ENCODE measurements around the gene FLYWCH1. TPM values are rescaled to one million over a fixed set of nuclear protein-coding genes. Genes with fewer than 3 reads are reported as not detected.

FLYWCH1 gene
- total and polyA plus RNA-seq, 9 of the 15 experiments (the other 6 are each of a cell fraction or from before 2014, with no cell fraction given), result 0.18 to 33.6 (median 11.3) TPM

GRCh38 chr16:2867987-2868789 is 43.5 kb upstream of the FLYWCH1 start (continued):
- TF ChIP-seq OTX1 (CRISPR knock-in tag; IDR thresholded peaks at IDR 0.05) (no peak), ARID4B (CRISPR knock-in tag; IDR thresholded peaks at IDR 0.05) (peak; percentile 86), ETV6 (IDR thresholded peaks at IDR 0.05; ENCODE audit: borderline replicate concordance in 1 of 2, low read depth in 2 of 2, low read length in 1 of 2) (peak; percentile 77 to 89; a peak in 3 of 4 replicates), ETV6 (CRISPR knock-in tag; IDR thresholded peaks at IDR 0.05; ENCODE audit: borderline replicate concordance) (no peak), NR3C1 (CRISPR knock-in tag; IDR thresholded peaks at IDR 0.05) (no peak), TBP (optimal IDR thresholded peaks at IDR 0.05; ENCODE audit: low read depth, low read length) (peak; percentile 74), SRF (CRISPR knock-in tag; IDR thresholded peaks at IDR 0.05) (peak in 1 of 2 experiments; percentile 80; a peak in 2 of 4 replicates), CCAR2 (IDR thresholded peaks at IDR 0.05; ENCODE audit: low read depth, low read length) (no peak), SLC30A9 (CRISPR knock-in tag; IDR thresholded peaks at IDR 0.05) (no peak), ZNF232 (CRISPR knock-in tag; IDR thresholded peaks at IDR 0.05) (no peak), HDAC2 (IDR thresholded peaks at IDR 0.05) (0 out of 2 replicates have a peak, but pooled peaks have one; percentile 75), RNF2 (IDR thresholded peaks at IDR 0.05) (no peak), RBM22 (IDR thresholded peaks at IDR 0.05; ENCODE audit: low read depth, low read length, poor library complexity, severe bottlenecking) (peak; percentile 33), HNRNPK (IDR thresholded peaks at IDR 0.05; ENCODE audit: low read depth, low read length, poor library complexity, severe bottlenecking) (no peak), RBM14 (IDR thresholded peaks at IDR 0.05; ENCODE audit: borderline replicate concordance, insufficient read depth, low read depth, low read length) (no peak), TCF7L2 (IDR thresholded peaks at IDR 0.05; ENCODE audit: low read depth, low read length) (no peak), SPI1 (IDR thresholded peaks at IDR 0.05; ENCODE audit: borderline replicate concordance, low read depth, low read length) (peak; percentile 64; the same call in 1 of the 2 replicates), TGIF2 (CRISPR knock-in tag; IDR thresholded peaks at IDR 0.05) (no peak)
- TF ChIP-seq, protein P1, sequence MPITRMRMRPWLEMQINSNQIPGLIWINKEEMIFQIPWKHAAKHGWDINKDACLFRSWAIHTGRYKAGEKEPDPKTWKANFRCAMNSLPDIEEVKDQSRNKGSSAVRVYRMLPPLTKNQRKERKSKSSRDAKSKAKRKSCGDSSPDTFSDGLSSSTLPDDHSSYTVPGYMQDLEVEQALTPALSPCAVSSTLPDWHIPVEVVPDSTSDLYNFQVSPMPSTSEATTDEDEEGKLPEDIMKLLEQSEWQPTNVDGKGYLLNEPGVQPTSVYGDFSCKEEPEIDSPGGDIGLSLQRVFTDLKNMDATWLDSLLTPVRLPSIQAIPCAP (CRISPR knock-in tag; IDR thresholded peaks at IDR 0.05; ENCODE audit: borderline replicate concordance), result no peak

Measured in K562 (cell line).